Eye (tissue), 1 donor: ENCODE data around the gene PRPF8.
A peak's percentile ranks its signal among the peaks of the same experiment; 100 is the strongest.
"Not testable (repeated sequence)": the region's sequence is repeated elsewhere in the genome, so short reads cannot be mapped to it uniquely, and the experiment has no call there.

Source experiments
- DNase-seq: peaks from one replicate; pipeline ENCODE4 v3.0.0-alpha.2; 2015

Gene PRPF8

DNA sequence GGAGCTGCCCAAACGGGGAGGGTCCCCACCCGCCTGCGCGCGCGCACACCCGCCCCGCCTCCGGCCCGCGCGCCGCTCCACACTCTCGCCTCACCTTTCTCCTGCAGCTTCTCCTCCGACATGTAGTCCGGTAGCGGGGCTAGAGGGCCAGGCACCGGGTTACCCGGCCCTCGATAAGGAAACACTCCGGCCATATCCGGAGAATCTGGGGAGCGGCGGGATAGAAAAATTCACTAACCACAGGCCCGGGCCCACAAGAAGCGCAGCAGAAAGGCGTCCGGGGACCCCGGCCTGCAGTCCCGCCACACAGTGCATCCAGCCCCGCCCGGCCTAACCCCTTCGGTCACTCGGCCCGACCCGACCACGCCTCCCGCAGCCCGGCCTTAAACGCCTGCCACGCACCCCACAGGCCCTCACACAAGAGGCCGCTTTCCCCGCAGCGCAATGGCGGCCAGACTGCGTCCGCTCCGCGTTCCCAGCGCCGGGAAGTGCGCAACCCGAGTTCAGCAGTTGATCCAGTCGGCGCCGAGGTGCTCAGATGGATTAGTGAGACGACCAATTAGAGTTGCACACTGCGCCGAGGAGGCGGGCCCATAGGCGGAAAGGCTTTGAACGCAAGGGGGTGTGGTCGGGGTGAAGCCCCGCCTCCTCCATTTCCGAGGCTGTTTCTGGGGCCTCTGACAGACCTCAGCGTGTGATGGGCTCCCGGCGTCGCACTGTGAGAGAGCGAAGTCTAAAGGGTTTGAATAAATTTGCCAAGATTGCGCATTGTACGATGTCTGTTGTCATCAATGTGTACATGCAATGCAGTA lies at the start of gene PRPF8:
Gene PRPF8, minus strand, starts transcription at position 490 of the 812 bp plus-strand sequence. Its CDS starts 296 bp downstream, at position 194.
- DNase-seq = peak; percentile 99

DNA sequence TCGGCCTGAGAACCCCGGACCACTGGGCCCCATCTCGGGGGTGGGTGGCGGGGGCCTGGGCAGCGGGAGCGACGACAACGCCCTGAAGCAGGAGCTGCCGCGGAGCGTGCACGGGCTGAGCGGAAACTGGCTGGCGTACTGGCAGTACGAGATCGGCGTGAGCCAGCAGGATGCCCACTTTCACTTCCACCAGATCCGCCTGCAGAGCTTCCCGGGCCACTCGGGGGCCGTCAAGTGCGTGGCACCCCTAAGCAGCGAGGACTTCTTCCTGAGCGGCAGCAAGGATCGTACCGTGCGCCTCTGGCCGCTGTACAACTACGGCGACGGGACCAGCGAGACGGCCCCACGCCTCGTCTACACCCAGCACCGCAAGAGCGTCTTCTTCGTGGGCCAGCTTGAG lies 49.1 kb upstream of the PRPF8 start:
- no peak for DNase-seq

DNA sequence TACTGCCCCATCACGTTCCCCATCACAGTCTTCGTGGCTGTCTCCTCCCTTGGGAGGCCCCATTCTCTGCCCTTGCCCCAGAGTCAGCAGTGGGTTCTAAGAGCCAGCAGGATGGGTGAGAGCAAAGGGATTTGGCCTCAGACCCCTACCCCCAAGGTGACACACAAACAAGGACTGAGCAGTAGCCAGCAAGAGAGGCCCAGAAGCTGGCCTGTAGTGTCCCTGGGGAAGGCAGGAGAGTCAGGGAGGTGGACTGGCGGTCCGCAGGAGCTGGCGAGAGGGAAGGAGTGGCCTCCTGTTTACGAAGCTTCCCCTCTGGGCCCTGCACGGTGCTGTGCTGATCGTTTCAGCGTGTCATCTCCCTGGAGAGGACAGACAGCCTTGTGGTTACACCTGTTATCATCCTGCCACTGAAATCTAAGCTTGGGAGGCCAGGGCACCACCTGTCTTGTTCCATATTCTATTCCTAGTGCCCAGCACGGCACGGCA lies 48.2 kb upstream of the PRPF8 start:
- DNase-seq = no peak

DNA sequence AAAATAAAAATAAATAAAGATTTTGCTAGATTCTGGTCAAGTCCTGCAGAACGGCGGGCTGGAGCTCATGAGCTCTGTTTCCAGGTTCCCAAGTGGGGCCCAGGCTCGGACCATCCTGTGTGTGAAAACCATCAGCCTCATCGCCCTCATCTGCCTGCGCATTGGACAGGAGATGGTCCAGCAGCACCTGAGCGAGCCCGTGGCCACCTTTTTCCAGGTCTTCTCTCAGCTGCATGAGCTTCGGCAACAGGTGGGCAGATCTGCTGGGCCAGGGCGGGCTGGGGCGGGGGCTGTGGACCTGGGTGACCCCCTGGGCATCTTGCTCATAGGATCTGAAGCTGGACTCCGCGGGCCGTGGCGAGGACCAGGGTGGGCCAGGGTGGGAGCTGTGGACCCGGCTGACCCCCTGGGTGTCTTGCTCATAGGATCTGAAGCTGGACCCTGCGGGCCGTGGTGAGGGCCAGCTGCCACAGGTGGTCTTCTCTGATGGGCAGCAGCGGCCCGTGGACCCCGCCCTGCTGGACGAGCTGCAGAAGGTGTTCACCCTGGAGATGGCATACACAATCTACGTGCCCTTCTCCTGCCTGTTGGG lies 47.7 kb upstream of the PRPF8 start:
- DNase-seq = no peak

DNA sequence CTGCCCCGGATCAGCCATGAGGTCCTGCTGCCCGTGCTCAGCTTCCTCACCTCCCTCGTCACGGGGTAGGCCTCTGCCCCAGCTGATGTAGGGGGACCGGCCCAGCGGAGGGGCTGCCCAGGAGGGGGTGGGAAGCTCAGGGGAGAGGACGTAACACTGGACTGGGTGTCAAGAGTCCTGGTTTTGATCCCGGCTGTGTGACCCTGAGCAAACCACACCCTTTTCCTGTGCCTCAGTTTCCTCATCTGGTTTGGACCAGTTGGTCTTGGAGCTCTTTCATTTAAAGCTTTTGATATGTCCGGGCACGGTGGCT lies 46.5 kb upstream of the PRPF8 start:
- DNase-seq = no peak

DNA sequence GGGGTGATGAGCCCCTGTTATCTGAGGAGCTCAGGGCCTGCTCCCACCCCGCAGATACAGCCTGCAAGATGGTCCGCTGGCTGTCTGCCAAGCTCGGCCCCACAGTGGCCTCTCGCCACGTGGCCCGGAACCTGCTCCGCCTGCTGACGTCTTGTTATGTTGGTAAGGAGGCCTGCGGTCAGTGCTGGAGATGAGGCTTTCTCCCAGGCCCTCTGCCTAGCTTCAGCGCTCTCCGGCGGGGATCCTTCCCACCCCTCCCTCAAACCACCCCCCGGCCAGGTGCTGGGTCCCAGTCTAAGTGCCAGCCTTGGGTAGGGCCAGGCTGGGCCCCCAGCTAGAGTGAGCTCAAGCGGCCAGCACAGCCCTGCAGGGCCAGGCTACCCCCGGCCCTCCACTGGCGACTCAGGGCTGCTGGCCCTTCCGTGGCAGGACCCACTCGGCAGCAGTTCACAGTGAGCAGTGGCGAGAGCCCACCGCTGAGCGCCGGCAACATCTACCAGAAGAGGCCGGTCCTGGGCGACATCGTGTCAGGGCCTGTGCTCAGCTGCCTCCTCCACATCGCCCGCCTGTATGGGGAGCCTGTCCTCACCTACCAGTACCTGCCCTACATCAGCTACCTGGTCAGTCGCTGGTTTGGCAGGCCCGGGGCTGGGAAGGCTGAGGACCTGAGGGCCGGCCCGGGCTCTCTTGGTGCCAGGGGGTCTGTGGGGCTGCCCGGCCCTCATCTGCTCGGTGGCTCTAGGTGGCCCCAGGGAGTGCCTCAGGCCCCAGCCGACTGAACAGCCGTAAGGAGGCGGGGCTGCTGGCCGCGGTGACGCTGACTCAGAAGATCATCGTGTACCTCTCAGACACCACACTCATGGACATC lies 45.9 kb upstream of the PRPF8 start:
- DNase-seq = peak; percentile 49

DNA sequence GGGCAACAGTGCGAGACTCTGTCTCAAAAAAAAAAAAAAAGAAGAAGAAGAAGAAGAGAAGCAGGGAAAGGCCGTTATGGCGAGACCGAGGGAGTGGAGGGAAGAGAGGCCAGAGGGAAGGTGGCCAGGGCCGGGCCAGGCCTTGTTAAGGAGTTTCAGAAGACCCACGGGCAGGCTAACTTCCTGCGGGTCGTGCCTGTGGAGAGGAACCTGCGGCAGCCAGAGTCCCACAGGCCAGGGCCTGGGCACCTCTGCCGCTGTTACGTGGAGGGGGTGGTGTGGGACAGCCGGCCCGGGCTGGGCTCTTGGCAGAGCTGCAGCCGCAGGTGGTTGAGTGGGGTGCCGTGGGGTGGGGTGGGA lies 45.3 kb upstream of the PRPF8 start:
- DNase-seq = no peak

DNA sequence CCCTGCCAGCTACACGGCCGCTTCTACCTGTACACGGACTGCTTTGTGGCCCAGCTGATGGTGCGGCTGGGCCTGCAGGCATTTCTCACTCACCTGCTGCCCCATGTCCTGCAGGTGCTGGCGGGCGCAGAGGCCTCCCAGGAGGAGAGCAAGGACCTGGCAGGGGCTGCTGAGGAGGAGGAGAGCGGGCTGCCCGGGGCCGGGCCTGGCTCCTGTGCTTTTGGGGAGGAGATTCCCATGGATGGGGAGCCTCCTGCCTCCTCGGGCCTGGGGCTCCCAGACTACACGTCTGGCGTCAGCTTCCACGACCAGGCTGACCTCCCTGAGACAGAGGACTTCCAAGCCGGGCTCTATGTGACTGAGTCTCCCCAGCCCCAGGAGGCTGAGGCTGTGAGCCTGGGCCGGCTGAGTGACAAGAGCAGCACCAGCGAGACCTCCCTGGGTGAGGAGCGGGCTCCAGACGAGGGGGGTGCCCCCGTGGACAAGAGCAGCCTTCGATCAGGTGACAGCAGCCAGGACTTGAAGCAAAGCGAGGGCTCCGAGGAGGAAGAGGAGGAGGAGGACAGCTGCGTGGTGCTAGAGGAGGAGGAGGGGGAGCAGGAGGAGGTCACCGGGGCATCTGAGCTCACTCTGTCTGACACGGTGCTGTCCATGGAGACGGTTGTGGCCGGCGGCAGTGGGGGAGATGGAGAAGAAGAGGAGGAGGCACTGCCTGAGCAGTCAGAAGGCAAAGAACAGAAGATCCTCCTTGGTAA lies 43.4 kb upstream of the PRPF8 start:
- no peak for DNase-seq

DNA sequence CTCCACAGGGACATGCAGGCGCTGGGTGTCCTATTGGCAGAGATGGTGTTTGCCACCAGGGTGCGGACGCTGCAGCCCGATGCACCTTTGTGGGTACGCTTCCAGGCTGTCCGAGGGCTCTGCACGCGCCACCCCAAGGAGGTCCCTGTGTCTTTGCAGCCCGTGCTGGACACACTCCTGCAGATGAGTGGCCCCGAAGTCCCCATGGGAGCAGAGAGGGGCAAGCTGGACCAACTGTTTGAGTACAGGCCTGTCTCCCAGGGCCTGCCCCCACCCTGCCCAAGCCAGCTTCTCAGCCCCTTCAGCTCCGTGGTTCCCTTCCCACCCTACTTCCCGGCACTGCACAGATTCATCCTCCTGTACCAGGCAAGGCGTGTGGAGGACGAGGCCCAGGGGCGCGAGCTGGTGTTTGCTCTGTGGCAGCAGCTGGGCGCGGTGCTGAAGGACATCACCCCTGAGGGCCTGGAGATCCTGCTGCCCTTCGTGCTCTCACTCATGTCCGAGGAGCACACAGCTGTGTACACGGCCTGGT lies 42.7 kb upstream of the PRPF8 start:
- no peak for DNase-seq

DNA sequence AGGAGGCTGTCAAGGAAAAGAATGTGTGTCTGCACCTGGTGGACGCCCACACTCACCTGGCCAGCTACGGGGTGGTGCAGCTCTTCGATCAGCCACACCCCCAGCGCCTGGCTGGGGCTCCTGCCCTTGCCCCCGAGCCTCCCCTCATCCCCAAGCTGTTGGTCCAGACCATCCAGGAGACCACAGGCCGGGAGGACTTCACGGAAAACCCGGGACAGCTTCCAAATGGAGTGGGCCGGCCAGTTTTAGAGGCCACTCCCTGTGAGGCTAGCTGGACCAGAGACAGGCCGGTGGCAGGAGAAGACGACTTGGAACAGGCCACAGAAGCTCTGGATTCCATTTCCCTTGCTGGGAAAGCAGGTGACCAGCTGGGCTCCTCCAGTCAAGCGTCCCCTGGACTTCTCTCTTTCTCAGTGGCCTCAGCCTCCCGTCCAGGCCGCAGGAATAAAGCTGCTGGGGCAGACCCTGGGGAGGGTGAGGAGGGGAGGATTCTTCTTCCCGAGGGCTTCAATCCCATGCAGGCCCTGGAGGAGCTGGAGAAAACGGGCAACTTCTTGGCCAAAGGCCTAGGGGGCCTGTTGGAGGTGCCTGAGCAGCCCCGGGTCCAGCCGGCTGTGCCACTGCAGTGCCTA lies 42.1 kb upstream of the PRPF8 start:
- DNase-seq = no peak

DNA sequence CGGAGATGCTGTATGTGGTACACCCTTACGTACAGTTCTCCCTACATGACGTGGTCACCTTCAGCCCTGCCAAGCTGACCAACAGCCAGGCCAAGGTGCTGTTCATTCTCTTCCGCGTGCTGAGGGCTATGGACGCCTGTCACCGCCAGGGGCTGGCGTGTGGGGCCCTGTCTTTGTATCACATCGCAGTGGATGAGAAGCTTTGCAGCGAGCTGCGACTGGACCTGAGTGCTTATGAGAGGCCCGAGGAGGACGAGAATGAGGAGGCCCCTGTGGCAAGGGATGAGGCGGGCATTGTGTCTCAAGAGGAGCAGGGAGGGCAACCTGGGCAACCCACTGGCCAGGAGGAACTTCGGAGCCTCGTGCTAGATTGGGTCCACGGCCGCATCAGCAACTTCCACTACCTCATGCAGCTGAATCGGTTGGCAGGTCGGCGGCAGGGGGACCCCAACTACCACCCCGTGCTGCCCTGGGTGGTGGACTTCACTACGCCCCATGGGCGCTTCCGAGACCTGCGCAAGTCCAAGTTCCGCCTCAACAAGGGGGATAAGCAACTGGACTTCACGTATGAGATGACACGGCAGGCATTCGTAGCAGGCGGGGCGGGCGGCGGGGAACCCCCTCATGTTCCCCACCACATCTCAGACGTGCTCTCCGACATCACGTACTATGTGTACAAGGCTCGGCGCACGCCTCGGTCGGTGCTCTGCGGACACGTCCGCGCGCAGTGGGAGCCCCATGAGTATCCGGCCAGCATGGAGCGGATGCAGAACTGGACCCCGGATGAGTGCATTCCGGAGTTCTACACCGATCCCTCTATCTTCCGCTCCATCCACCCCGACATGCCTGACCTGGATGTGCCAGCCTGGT lies 41.2 kb upstream of the PRPF8 start:
- DNase-seq = no peak

DNA sequence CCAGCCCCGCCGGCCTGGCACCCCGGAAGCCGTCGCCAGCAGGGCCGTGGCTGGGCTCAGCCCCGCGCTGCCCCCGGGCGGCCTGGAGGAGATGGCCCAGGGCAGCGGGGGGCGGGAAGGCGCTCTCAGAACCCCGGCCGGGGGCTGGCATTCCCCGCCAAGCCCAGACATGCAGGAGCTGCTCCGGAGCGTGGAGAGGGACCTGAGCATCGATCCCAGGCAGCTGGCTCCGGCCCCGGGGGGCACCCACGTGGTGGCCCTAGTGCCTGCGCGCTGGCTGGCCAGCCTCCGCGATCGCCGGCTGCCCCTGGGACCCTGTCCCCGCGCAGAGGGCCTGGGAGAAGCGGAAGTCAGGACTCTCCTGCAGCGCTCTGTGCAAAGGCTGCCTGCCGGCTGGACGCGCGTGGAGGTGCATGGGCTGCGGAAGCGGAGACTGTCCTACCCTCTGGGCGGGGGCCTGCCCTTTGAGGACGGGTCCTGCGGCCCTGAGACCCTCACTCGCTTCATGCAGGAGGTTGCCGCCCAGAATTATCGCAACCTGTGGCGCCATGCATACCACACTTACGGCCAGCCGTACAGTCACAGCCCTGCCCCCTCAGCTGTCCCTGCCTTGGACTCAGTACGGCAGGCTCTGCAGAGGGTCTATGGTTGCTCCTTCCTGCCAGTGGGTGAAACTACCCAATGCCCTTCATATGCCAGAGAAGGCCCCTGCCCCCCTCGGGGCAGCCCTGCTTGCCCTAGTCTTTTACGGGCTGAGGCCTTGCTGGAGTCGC lies 40.4 kb upstream of the PRPF8 start:
- peak; percentile 59 for DNase-seq

DNA sequence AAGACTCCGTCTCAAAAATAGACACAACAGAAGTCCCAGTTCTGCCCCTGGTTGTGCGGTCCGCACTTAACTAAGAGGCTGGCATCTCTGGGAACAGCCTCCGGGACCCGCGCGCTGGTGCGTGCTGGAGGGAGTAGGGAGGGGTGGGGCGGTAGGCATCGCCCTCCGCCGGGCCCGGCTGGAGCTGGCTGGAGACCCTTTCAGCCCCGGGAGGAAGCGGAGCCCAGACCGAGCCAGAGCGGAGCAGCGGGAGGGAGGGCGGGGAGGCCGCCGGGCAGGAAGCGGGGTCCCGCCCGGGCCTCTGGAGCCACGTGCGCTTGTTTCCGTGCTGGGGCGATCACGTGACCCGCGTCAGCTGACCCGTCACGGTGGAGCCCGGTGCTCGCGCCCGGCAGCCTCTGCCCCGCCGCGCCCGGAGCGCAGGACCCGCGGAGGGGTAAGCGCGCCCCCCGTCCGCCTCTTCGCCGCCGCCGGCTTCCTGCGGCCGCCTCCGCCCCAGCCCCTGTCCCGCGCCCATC lies 39.7 kb upstream of the PRPF8 start, which contains the start of gene WDR81:
Gene WDR81, plus strand, starts transcription at position 354 of the 518 bp plus-strand sequence. CDS start 256 bp downstream, outside the sequence.
- peak; percentile 92 for DNase-seq

DNA sequence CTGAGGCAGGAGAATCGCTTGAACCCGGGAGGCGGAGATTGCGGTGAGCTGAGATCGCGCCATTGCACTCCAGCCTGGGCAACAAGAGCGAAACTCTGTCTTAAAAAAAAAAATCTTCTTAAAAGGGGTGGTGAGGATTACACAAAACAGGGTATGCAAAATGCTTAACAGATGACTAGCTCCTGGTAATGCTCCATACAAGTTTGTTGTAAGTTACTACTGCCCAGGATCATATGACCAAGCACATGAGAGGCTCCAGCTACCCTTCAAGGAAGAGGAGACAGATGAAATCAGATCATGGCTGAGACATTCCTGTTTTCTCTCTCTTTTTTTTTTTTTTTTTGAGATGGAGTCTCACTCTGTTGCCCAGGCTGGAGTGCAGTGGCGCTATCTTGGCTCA lies 37.4 kb upstream of the PRPF8 start:
- DNase-seq = not testable (repeated sequence)

DNA sequence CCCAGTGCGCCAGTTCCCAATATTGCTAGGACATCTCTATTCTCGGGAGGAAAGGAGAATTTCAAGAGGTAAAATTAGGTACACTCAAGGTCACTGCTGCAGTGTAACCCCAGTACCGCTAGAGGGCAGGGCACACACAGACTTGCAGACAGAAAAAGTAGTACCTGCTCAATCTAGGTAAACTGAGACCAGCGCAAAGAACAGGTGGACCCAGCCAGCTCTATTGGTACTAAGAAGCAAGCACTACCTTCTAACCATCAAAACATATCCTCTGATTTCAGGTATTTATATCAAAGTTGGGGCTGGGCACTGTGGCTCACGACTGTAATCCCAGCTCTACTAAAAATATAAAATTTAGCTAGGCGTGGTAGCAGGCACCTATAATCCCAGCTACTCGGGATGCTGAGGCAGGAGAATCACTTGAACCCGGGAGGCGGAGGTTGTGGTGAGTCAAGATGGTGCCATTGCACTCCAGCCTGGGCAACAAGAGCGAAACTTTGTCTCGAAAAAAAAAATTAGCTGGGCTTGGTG lies 36.3 kb upstream of the PRPF8 start:
- DNase-seq = peak; percentile 76

DNA sequence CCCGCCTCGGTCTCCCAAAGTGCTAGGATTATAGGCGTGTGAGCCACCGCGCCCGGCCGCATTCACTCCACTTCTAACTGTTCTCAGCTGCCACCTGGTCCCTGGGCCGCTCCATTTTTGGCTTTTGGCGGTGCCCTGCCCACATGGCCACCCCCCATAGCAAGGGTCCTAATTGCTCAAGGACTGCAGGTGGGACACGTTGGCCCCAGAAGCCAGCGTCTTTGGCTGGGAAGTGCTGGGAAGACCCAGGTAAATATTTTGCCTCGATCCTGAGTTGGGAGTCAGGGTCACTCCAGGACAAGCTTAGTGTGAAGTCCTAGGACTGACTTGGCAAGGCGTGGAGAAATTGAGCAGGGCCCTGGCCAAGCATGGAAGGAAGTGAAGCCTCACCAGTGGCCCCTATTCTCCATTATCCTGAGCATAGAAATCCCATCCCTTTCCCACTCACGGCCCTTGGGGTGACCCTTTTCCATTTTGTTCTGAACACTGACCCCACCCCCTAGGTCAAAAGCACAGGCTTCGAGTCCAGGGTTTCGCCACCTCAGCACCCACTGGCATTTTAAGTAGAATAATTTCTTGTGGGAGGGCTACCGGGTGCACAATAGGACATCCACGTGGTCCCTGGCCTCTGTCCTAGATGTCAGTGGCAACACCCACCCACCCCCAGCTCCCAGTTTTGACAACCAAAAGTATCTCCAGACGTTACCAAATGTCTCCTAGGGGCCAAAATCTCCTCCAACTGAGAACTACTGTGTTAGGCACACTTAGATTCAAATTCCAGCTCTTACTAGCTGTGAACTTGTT lies 33.9 kb upstream of the PRPF8 start:
- DNase-seq = no peak

DNA sequence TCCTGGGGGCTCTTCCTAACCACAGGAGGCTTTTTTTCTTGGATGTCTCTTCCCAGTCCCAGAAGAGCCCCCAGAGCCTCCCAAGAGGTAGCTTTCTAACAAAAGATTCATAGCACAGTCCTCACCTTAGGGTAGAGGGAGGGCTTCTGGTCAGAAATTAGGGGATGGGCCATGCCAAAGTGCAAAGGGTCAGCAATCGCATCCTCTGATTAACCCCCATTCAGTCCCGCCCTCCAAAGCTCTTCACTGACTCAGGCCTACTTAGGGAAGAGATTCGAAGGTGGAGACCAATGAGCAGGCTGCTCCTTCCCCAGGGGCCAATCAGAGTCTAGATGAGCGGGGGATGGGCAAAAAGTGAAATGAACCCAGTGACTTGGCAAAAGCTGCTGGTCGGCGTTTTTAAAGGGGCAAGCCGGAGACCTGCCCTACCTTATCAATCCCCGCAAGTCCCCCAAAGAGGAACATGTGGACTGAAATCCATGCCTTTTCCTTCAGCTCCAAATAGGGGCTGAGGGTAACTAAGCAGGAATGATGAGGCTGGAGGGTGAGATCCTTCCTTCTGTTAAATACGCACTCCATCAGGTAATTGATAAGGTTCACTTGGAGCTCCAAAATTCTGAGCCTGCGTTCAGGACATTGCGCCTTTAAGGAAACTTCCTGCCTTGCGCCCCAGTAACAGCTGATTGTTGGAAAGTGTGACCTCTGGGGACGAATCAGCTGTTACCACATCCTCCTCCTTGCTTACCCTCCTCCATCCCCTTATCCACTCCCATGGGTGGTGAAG lies 32.4 kb upstream of the PRPF8 start:
- DNase-seq = peak; percentile 98
